CD4-positive, alpha-beta T cell treated with Interleukin-12 subunit alpha and Interleukin-12 subunit beta, for 1 hour (primary cell): ENCODE measurements around the gene CACNA1B.
"Not testable (repeated sequence)": the region's sequence is repeated elsewhere in the genome, so short reads cannot be mapped to it uniquely, and the experiment has no call there.

ENCODE experiments used
- DNase-seq: peaks from one replicate; pipeline ENCODE4 v3.0.0-alpha.2; 2020

Gene CACNA1B

DNA sequence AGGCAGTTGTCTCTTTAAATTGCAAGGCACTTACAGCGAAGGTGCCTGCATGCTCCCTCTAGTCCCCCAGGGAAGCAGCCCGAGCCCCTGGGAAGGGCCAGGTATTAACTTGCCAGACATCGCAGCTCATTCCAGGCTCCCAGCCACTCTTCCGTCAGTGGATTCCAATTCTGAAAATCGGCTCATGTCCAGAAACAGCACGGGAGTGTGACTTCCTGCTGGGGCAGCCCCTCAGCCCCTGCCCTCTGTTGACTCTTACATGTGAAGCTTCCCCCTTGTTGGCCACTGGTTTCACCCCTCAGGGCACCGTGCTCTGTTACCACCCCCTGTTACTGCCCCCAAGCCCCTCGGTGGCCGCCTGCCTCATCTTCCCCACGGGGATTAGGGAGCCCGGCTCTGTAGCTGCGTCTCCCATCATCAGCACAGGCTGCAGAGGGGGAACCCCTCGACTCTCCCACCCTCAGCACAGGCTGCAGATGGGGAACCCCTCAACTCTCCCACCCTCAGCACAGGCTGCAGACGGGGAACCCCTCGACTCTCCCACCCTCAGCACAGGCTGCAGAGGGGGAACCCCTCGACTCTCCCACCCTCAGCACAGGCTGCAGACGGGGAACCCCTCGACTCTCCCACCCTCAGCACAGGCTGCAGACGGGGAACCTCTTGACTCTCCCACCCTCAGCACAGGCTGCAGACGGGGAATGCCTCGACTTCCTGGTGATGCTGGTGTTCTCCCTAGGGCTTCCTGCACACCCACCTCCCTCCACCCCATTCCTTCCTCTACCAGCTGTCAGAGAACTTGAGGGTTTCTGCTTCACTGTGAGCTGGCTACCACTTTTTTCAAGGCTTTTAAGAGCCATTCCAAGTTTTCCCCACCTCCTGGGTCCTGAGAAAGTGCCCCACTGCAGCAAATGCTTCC lies 11.1 kb upstream of the CACNA1B start:
- DNase-seq = no peak

DNA sequence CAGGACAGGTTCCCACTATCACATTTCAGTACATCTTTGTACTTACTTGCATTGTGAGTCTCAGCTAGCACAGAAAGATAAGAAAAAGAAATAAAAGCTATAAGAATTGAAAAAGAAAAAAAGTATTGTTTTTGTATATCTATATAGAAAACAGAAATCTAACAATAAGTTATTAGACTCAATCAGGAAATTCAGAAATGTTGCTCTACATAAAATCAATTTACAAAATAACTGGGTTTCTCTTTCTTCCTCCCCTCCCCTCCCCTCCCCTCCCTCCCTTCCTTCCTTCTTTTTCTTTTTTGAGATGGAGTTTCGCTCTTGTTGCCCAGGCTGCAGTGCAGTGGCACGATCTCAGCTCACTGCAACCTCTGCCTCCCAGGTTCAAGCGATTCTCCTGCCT lies 7.2 kb upstream of the CACNA1B start:
- no peak for DNase-seq

DNA sequence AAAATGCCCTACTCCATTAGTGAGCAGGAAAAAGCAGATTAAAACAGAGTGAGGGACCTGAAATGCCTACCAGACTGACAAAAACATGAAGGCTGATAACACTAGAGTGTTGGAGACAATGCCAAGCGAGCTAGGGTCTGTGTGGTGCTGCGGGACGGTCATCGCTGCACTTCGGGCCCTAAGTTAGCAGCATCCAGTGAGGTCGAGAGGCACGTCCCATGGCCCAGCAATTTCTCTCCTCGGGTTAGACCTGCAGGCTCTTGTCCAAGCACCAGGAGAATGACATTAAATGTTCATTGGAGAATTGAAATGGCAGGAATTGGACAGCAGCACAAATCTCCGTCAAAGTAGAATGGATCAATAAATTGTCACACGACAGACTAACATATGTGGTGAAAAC lies 5.3 kb upstream of the CACNA1B start:
- no peak for DNase-seq

- no peak for DNase-seq
Observed at GRCh38 chr9:137873408-137873807, 4.2 kb upstream of the CACNA1B start.

DNA sequence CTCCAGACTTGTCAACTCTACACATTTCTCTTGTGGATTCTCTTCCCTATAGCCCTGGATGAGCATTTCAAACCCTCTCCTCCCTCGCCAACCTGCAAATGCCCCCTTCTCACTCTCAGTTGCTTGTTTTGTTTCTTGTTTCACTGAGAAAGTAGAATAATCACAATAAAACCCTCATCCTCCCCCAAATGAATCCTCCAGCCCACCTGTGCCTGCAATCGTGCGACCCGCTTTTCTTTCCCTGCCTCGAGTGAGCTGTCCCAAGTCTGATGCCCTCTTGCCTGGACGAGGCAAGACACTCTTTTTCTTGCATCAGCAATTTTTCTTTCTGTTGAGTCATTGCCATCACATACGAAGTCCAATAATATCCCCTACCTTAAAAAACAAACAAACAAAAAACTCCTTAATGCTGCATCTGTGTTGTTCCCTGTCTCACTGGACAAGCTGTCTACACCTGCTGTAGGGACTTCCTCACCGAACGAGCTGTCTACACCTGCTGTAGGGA lies 3.7 kb upstream of the CACNA1B start:
- DNase-seq = no peak

GRCh38 chr9:137875354-137875753 lies 2.2 kb upstream of the CACNA1B start:
- DNase-seq = no peak

GRCh38 chr9:137875846-137876245 lies 1.7 kb upstream of the CACNA1B start:
- no peak for DNase-seq

DNA sequence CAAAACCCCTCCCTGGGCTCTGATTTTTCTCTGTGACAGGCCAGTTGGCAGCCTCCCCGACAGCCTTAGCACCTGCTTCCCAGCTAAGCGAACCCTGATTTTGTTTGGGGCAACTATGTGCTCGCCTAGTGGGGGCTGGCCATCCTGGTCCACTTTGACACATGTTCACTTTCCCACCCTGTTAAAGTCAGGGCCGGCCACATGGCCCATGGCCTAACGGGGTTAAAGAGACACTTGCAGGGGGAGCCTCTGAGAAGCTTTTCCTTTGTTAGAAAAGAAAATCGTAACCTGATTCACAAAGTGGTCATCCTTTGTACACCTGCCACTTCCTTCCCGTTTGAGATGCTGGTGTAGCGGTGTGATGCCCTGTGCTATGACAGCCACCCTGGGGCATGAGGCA lies 1.3 kb upstream of the CACNA1B start:
- no peak for DNase-seq

- DNase-seq = no peak
Observed at GRCh38 chr9:137876781-137877386, 698 bp upstream of the CACNA1B start.

DNA sequence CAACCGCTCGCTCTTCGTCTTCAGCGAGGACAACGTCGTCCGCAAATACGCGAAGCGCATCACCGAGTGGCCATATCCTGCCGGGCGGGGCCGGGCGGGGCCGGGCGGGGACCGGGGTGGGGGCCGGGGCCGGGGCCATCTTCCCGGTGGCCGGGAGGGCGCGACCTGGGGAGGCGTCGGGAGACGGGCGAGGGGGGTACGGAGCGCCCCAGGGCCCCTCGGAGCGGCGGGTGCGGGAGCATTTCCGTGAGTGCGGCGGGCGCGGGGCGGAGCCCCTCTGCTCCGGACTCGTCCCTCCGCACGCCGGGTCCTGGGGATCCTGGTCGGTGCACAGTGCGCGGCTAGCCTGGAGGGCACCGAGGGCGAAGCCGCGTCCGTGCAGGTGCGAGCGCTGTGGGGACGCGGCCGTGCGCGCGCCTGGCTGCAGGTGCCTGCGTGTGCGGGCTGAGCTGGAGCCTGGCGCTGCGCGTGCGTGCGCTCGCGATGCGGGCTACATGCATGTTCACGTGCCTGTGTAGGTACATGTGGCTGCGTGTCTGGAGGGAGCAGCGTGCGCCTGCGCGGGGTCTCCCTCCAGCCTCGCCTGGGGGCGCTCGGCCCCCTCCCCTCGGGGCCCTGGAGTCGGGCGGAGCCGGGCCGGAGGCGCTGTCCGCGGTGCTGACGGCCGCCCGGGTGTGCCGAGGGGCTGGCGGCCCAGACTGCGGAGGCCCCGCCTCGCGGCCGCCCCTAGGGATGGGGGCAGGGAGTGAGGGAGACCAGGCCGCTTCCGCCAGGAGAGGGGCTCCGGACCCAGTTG lies 762 bp downstream of the CACNA1B start:
- no peak for DNase-seq

DNA sequence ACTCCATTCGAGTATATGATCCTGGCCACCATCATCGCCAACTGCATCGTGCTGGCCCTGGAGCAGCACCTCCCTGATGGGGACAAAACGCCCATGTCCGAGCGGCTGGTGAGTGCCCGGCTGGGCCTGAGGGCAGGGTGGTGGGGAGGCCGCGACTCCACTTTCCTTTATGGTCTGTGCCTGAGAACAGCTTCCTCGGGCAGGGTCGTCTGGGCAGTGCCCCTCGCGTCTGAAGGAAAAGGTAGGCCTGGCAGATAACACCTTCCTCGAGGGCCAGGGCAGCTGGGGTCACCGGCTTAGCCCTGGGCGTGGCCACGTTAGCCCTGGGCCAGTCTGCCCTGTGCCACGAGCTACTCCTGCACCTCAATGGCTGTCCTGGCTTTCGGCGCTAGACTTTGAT lies 1.5 kb downstream of the CACNA1B start:
- DNase-seq = no peak

DNA sequence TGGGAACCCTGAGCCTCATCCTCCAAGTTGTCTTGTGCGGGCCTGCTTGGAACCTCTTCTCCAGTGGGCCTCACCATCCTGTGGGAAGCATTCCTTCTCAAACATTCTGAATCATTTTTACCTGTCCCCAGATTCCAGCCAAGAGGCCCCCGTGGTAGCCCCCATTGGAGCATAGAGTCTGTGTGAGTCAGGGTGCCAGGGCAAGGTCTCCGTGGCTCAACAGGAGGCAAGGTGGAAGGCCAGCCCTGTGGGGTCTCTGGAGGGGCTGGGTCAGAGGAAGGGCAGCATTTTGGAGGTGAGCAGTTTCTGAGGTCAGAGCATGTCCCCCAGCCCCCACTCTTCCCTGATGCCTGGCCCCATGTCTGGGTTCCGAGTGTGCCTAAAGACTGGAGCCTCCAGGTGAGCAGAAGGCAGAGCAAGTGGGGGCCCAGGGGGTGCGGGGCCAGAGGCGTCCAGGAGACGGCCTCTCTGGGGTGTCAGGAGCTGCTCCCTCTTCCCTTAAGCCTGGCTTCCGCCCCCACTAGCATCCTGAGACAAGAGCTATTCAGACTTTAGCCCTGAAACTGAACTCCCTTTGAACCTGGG lies 2.1 kb downstream of the CACNA1B start:
- DNase-seq = no peak

- DNase-seq = no peak
Observed at GRCh38 chr9:137880160-137880975, 2.8 kb downstream of the CACNA1B start.

DNA sequence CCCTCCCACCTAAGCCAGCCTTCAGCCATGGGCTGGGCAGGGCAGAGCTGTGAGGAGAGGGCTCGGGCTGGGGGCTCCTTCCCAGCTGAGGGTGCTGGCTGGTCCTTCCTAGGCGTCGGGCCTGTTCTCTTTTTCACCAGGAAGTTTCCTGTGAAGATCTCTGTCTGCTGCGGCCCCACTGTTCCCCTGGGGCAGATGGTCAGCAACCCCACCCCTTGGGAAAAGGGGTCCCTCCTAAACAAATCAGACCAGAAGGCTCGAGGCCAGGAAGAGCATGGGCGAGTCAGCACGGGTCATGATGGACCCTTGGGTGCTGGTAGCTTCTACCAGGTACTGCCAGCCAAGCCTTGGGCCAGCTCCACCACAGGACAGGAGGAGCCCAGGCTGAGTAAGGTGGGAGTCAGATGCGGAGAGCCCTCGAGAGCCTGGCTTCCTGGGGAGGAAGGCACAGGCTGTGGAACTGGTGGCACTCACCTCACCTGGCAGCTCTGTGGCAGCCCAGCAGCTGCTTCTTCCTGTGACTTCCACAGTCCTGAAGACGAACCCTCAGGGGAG lies 3.5 kb downstream of the CACNA1B start:
- no peak for DNase-seq

- DNase-seq = no peak
Observed at GRCh38 chr9:137881591-137882505, 4.3 kb downstream of the CACNA1B start.

DNA sequence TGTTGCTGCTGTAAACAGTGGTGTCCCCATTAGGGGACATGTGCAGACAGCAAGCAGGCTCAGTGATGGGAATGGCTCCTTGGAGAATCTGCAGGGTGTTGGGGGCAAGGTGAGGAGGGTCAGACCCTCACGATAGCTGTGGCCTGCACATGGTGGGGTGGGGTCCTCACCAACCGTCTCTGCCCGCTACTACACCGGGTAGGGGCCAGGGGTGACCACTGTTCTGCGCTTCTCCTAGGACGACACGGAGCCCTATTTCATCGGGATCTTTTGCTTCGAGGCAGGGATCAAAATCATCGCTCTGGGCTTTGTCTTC lies 4.9 kb downstream of the CACNA1B start:
- no peak for DNase-seq

- not testable (repeated sequence) for DNase-seq
Observed at GRCh38 chr9:137883977-137884376, 6.4 kb downstream of the CACNA1B start.

DNA sequence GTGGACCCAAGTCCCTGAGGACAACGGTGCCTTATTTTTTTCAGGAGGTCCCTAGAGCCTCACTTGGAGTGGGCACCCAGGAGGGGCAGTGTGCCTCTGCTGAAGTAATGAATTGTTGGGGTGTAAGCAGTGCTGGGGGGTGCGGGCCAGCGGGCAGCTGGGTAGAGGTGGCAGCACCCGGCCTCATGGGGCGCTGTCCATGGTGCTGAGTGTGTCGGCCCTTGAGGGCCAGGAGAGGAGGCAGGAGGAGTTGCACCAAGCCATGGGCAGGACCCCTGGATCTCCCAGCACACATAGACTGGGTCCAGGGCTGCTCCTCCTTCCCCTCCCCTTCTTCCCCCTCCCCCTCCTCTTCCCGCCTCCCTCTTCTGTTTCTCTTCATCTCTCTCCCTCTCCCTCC lies 7.0 kb downstream of the CACNA1B start:
- not testable (repeated sequence) for DNase-seq

DNA sequence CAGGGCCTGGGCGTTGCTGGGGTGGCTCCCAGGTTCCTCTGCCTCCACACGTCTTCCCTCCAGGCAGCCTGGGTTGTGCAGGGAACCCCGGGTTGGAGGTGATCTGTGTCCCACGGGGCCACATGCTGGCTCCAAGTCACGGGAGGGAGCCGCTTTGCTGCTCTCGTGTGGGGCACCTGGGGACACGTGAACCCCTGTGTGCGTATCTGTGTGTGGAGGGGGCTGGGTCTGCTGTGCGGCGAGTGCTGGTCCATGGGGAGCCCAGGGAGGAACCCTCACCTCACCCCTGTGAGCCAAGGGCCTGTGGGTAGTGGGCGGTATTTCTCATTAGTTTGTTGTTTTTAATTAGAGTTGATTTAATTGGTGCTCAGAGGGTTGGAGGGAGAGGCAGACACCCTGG lies 7.5 kb downstream of the CACNA1B start:
- not testable (repeated sequence) for DNase-seq

DNA sequence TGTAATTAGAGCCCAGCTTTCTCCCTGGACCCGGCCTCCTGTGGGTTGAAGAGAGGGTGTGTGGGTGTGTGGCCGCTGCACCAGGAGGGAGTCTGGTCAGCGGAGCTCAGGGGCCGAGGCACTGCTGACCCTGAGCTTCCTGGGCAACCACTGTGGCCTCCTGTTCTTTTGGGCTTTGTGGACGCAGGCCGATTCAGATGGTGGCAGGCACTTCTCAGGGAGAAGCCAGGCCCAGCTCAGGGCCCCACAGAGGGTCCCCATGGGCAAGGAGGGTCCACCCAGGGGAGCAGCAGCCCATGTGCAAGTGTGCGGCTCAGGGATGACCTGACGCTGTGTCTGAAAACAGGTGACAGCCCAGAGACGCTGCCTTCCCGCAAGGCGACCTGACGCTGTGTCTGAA lies 11.0 kb downstream of the CACNA1B start:
- not testable (repeated sequence) for DNase-seq

GRCh38 chr9:137889966-137890365 lies 12.4 kb downstream of the CACNA1B start:
- not testable (repeated sequence) for DNase-seq
